Measurements from ENCODE around the gene RMND1.

RMND1 gene

DNA sequence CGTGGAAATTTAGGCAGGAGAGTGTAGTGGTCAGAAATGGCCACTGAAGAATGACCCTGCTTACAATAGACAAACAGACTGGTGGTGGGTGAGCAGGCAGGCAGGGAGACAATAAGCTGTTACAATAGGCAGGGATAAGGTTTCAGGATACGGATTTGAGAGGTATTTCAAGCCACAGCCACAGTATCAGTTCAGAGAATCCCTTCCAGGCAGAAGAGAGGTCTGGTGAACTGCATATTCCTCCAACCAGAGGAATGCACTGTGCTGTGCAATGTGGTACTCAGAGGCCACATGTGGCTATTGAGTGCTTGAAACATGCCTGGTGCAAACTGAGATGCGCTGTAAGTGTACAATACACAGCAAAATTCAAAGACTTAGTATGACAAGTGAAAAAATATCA lies 20.6 kb downstream of the RMND1 start:
- ChIA-PET POLR2A (no interaction called here), CTCF (interaction anchor here (5.0 kb wide), 1 partner anchor 9 kb away, joined by 41 read pairs; no protein-coding TSS in a partner anchor)
- TF ChIP-seq, protein P1, sequence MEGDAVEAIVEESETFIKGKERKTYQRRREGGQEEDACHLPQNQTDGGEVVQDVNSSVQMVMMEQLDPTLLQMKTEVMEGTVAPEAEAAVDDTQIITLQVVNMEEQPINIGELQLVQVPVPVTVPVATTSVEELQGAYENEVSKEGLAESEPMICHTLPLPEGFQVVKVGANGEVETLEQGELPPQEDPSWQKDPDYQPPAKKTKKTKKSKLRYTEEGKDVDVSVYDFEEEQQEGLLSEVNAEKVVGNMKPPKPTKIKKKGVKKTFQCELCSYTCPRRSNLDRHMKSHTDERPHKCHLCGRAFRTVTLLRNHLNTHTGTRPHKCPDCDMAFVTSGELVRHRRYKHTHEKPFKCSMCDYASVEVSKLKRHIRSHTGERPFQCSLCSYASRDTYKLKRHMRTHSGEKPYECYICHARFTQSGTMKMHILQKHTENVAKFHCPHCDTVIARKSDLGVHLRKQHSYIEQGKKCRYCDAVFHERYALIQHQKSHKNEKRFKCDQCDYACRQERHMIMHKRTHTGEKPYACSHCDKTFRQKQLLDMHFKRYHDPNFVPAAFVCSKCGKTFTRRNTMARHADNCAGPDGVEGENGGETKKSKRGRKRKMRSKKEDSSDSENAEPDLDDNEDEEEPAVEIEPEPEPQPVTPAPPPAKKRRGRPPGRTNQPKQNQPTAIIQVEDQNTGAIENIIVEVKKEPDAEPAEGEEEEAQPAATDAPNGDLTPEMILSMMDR (IDR thresholded peaks at IDR 0.05; ENCODE audit: control extremely low read depth, extremely low read depth, low read depth, missing control alignments) = no peak
- DNase-seq (ENCODE audit: extremely low spot score) = no peak

GRCh38 chr6:151430886-151431285 lies 21.0 kb downstream of the RMND1 start:
- no peak for DNase-seq (ENCODE audit: extremely low spot score)
- TF ChIP-seq, protein P1 (IDR thresholded peaks at IDR 0.05; ENCODE audit: control extremely low read depth, extremely low read depth, low read depth, missing control alignments) = no peak
- ChIA-PET POLR2A (no interaction called here), CTCF (interaction anchor here (5.0 kb wide), 1 partner anchor 9 kb away, joined by 41 read pairs; no protein-coding TSS in a partner anchor)

DNA sequence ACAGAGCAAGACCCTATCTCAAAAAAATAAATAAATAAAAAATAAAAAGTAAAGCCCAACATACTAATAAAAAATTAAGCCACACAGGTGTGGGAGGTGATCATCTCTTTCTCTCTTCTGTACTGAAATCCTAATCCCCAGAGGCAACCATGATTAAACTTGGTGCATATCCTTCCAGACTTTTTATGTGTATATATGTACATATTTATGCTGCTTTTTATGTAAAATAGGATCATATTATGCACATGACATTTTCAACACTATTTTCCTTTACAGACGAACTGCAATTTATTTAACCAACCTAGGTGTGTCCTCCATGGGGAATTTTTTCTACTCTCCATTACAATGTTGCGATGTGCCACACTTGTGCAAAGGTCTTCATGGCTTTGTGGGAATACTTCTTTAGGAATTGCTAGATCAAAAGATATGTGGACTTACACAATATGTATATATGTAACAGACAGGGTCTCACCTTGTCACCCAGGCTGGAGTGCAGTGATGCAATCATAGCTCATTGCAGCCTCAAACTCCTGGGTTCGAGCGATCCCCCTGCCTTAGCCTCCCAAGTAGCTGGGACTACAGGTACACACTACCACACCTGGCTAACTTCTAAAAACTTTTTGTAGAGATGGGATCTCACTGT lies 23.7 kb downstream of the RMND1 start:
- ChIA-PET POLR2A (no interaction called here), CTCF (interaction anchor here (5.0 kb wide), 1 partner anchor 12 kb away, joined by 41 read pairs; no protein-coding TSS in a partner anchor)
- no peak for DNase-seq (ENCODE audit: extremely low spot score)
- TF ChIP-seq, protein P1 (IDR thresholded peaks at IDR 0.05; ENCODE audit: control extremely low read depth, extremely low read depth, low read depth, missing control alignments) = no peak

GRCh38 chr6:151425561-151425960 lies 26.4 kb downstream of the RMND1 start:
- no peak for DNase-seq (ENCODE audit: extremely low spot score)
- ChIA-PET CTCF (interaction anchor here (1.3 to 1.4 kb wide), 3 partner anchors 11 to 16 kb away, joined by 3 read pairs; no protein-coding TSS in a partner anchor), POLR2A (no interaction called here)
- TF ChIP-seq, protein P1 (IDR thresholded peaks at IDR 0.05; ENCODE audit: control extremely low read depth, extremely low read depth, low read depth, missing control alignments) = no peak

DNA sequence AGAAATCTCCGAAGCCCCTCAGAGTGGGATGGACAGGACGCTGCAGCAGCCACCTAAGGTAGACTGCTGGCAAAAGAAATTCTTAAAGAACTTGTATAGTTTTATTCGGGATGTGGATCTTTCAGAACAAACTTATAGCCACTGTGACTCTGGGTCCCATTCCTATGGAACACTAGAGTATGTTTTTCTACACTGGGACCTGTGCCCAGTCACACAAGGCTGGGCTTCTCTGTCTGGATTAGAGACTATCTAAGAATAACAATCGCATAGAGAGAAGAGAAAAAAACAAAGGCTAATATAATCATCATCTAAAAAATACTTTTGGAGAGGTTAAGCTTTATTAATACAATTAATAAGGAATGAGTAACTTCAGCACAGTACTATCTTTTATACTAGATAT lies 28.9 kb downstream of the RMND1 start:
- ChIA-PET POLR2A (no interaction called here), CTCF (interaction anchor here (1.3 kb wide), 1 partner anchor 28 kb away, joined by 3 read pairs; no protein-coding TSS in a partner anchor)
- no peak for DNase-seq (ENCODE audit: extremely low spot score)
- TF ChIP-seq, protein P1 (IDR thresholded peaks at IDR 0.05; ENCODE audit: control extremely low read depth, extremely low read depth, low read depth, missing control alignments) = no peak

DNA sequence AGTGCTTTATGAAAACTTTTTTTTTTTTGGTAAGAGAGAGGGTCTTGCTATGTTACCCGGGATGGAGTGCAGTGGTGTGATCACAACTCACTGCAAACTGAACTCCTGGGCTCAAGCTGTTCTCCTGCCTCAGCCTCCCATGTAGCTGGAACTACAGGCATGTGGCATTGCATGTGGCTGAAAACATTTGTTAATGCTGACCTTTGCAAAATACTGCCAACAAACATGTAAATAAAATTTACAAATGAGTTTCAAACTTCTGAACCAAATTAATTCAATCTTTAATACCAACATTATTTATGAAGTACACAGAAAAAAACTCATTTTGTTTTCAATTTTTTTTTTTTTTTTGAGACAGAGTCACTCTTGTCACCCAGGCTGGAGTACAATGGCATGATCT lies 34.4 kb downstream of the RMND1 start:
- TF ChIP-seq, protein P1 (IDR thresholded peaks at IDR 0.05; ENCODE audit: control extremely low read depth, extremely low read depth, low read depth, missing control alignments) = no peak
- POLR2A ChIA-PET = no interaction called here
- CTCF ChIA-PET = interaction anchor here (1.5 kb wide), 1 partner anchor 12 kb away, joined by 4 read pairs; no protein-coding TSS in a partner anchor
- no peak for DNase-seq (ENCODE audit: extremely low spot score)
